Activated CD8-positive, alpha-beta T cell treated with anti-CD3 and anti-CD28 coated beads for 36 hours (primary cell): Measurements from ENCODE around the gene C9orf43. TPM values are rescaled to one million over a fixed set of nuclear protein-coding genes. Genes with fewer than 3 reads are reported as not detected.
A peak's percentile ranks its signal among the peaks of the same experiment; 100 is the strongest.

ENCODE experiments used
- ATAC-seq: fragments of 200-7000 bp; cut with Tn5 transposase; one replicate; pipeline ENCODE4 v1.10.0; 2021; ENCODE audit warnings: mild to moderate bottlenecking, moderate library complexity
- CTCF ChIA-PET: fragments of 350-600 bp; sonication (Branson Sonifier 250); formaldehyde crosslinking; loops from one replicate; lab custom pipeline; 2021; ENCODE audit warnings: antibody characterized with exemption; lab: Charles Lee
- POLR2A ChIA-PET: fragments of 350-600 bp; sonication (Branson Sonifier 250); formaldehyde crosslinking; loops from one replicate; lab custom pipeline; 2021; ENCODE audit warnings: antibody characterized with exemption; lab: Charles Lee
- DNase-seq: peaks from one replicate; pipeline ENCODE4 v3.0.0-alpha.2; 2020
- H3K27ac Mint-ChIP-seq: one replicate; pipeline ENCODE4 v1.8.0; 2021; ENCODE audit warnings: mild to moderate bottlenecking, mixed read lengths
- H3K27me3 Mint-ChIP-seq: one replicate; pipeline ENCODE4 v1.8.0; 2021; ENCODE audit warnings: mixed read lengths
- H3K36me3 Mint-ChIP-seq: one replicate; pipeline ENCODE4 v1.8.0; 2021; ENCODE audit warnings: low read depth, mixed read lengths
- H3K4me1 Mint-ChIP-seq: one replicate; pipeline ENCODE4 v1.8.0; 2021; ENCODE audit warnings: low read depth, mixed read lengths
- H3K4me3 Mint-ChIP-seq: one replicate; pipeline ENCODE4 v1.8.0; 2021; ENCODE audit warnings: mild to moderate bottlenecking, moderate library complexity, mixed read lengths
- H3K9me3 Mint-ChIP-seq: one replicate; pipeline ENCODE4 v1.8.0; 2021; ENCODE audit warnings: mixed read lengths
- intact Hi-C: fragments of 100-400 bp; cut with micrococcal nuclease; formaldehyde crosslinking; loops from one replicate; pipeline ENCODE4 v1.10.0; 2022
- total RNA-seq, 2 experiments: library from RNA; stranded (reverse); gene quantifications; one replicate each; pipeline ENCODE4 v1.2.3, GENCODE V29; 2021
- TF ChIP-seq, protein P1 (sequence below): fragments of 200-600 bp; IDR thresholded peaks from one replicate; pipeline ENCODE4 v1.8.0; 2022; ENCODE audit warnings: antibody characterized with exemption, mild to moderate bottlenecking

Gene C9orf43
- total RNA-seq, 2 experiments from 2014 or later: 0.74 to 0.83 TPM

DNA sequence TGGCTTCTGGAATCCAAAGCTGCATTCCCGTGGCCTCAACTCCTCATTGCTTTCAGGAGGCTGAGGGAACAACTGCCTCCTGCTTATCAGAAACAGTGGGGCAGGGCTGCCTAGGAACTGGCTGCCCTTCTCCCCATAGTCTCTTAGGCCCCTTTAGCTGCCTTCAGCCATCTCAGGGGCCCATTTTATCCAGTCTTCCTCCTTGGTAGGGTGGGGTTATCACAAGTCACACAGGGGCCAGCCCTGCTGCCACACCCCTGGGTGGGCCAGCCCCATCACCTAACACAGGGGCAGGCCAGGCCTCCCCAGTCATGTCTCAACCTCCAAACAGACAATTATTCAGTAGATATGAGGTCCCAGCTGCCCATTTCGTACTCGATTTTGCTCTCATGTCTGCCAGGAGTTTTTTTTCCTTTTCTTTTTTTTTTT lies 13.3 kb upstream of the C9orf43 start:
- ATAC-seq (no peak), DNase-seq (no peak)
- intact Hi-C loops: no loop called here
- CTCF ChIA-PET: no interaction called here
- Mint-ChIP-seq H3K4me1 (peaks cover 12% of the 10 kb centered on the region), H3K36me3 (peaks cover 4% of the 10 kb centered on the region), H3K9me3 (no peaks in the 10 kb centered on the region), H3K27ac (no peak overlapping the region), H3K27me3 (no peaks in the 10 kb centered on the region), H3K4me3 (no peak overlapping the region)
- TF ChIP-seq, protein P1, sequence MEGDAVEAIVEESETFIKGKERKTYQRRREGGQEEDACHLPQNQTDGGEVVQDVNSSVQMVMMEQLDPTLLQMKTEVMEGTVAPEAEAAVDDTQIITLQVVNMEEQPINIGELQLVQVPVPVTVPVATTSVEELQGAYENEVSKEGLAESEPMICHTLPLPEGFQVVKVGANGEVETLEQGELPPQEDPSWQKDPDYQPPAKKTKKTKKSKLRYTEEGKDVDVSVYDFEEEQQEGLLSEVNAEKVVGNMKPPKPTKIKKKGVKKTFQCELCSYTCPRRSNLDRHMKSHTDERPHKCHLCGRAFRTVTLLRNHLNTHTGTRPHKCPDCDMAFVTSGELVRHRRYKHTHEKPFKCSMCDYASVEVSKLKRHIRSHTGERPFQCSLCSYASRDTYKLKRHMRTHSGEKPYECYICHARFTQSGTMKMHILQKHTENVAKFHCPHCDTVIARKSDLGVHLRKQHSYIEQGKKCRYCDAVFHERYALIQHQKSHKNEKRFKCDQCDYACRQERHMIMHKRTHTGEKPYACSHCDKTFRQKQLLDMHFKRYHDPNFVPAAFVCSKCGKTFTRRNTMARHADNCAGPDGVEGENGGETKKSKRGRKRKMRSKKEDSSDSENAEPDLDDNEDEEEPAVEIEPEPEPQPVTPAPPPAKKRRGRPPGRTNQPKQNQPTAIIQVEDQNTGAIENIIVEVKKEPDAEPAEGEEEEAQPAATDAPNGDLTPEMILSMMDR: no peak
- POLR2A ChIA-PET: interaction anchor here (1.1 kb wide), 1 partner anchor 13 kb away, joined by 3 read pairs; no protein-coding TSS in a partner anchor

DNA sequence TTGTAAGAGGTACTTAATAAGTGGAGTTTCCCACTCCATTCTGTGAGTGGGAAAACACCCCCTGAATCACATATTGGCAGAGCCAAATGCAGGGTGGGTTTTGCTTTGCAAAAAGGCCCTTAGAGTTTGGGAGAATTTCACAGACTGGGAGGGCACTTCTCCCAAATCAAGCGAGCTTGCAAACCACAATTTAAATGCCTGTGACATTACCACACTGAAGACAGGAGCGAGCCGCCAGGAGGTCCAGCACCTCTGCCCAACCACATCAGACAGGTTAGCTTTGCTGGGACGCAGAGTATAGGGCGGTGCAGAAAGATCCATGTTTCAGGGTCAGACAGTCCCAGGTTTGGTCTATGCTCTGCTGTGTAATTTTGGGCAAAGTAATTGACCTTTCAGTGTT lies 11.8 kb upstream of the C9orf43 start:
- DNase-seq: no peak
- POLR2A ChIA-PET: interaction anchor here (1.1 to 4.6 kb wide), 3 partner anchors 11 to 89 kb away, joined by 3 to 45 read pairs (median 4); partner anchors contain the start of genes C9orf43 and POLE3
- H3K4me3 Mint-ChIP-seq: no peak overlapping the region
- no peaks in the 10 kb centered on the region for H3K36me3 Mint-ChIP-seq
- H3K9me3 Mint-ChIP-seq: no peaks in the 10 kb centered on the region
- H3K27ac Mint-ChIP-seq: no peak overlapping the region
- ATAC-seq: no peak
- H3K27me3 Mint-ChIP-seq: no peaks in the 10 kb centered on the region
- TF ChIP-seq, protein P1: no peak
- CTCF ChIA-PET: interaction anchor here (0.6 to 8.8 kb wide), 7 partner anchors 11 to 258 kb away, joined by 3 to 91 read pairs (median 7); partner anchors contain the start of genes C9orf43, CDC26, POLE3 and PRPF4
- intact Hi-C loops: no loop called here
- H3K4me1 Mint-ChIP-seq: peaks cover 12% of the 10 kb centered on the region

DNA sequence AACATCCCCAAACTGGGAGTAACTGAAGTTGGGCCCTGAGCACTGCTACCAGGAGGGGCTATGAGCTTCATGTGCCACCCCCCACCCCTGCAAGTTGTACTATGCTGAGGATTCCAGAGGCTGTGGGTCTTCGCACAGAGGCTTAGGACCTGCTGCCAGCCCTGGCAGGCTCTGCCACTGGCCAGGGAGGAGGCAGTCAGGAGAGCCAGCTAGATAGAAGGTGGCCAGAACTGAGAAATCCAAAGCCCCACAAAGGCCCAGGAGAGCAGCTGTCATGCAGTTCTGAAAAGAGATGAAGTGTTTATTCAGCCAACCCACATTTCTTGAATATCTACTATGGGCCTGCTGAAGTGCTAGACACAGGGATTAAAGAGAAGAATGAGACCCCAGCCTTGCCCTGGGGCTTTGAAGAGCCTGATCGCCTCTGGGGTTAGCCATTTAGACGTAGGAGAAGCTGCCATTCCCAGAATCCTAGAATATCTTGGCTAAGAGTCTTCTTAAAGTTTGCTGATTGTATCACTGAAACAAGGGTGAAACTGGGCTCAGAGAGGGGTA lies 10.8 kb upstream of the C9orf43 start:
- no peak overlapping the region for H3K27ac Mint-ChIP-seq
- TF ChIP-seq, protein P1: no peak
- CTCF ChIA-PET: interaction anchor here (0.9 to 8.8 kb wide), 11 partner anchors 8 to 257 kb away, joined by 3 to 91 read pairs (median 7); partner anchors contain the start of genes C9orf43, CDC26, POLE3 and PRPF4
- ATAC-seq (no peak), DNase-seq (no peak)
- H3K4me3 Mint-ChIP-seq: peak overlapping the region; percentile 91
- POLR2A ChIA-PET: interaction anchor here (1.1 to 4.6 kb wide), 3 partner anchors 10 to 124 kb away, joined by 3 to 45 read pairs (median 4); partner anchors contain the start of genes C9orf43, CDC26, POLE3 and PRPF4
- no peaks in the 10 kb centered on the region for H3K36me3 Mint-ChIP-seq
- intact Hi-C loops: no loop called here
- H3K9me3 Mint-ChIP-seq: no peaks in the 10 kb centered on the region
- H3K27me3 Mint-ChIP-seq: no peaks in the 10 kb centered on the region
- peaks cover 12% of the 10 kb centered on the region for H3K4me1 Mint-ChIP-seq

- Mint-ChIP-seq H3K4me3 (peak within 1 kb of the TSS; percentile 91), H3K27ac (peak within 1 kb of the TSS; percentile 81), H3K4me1 (peaks cover 12% of the 10 kb centered on the region), H3K27me3 (no peaks in the 10 kb centered on the region), H3K9me3 (no peaks in the 10 kb centered on the region), H3K36me3 (no peaks in the 10 kb centered on the region)
- CTCF ChIA-PET: interaction anchor here (0.5 to 8.8 kb wide), 39 partner anchors 9 to 281 kb away, joined by 3 to 91 read pairs (median 4); partner anchors contain the start of genes BSPRY, C9orf43, CDC26 and HDHD3
- intact Hi-C loops: no loop called here
- peak; percentile 99 for DNase-seq
- TF ChIP-seq, protein P1: peak; percentile 99
- ATAC-seq: peak; percentile 100
- POLR2A ChIA-PET: interaction anchor here (0.6 to 4.6 kb wide), 5 partner anchors 8 to 192 kb away, joined by 3 to 45 read pairs (median 4); partner anchors contain the start of genes C9orf43, CDC26, POLE3 and PRPF4
These were observed 9.3 kb upstream of the C9orf43 start, which contains the start of gene ALAD for GRCh38 chr9:113401027-113401792. ALAD (minus strand) TSS chr9:113401284; CDS start chr9:113393559, 7,725 bp downstream.
